ENCODE results near the gene SPTAN1. TPM values are rescaled to one million over a fixed set of nuclear protein-coding genes. Genes with fewer than 3 reads are reported as not detected.

The SPTAN1 gene
- total RNA-seq, 1 experiment from 2014 or later, result 111 TPM

- Histone ChIP-seq H3K9me2 (ENCODE audit: insufficient read depth) (no peaks in the 10 kb centered on the region), H3K4me1 (ENCODE audit: control insufficient read depth in 1 of 2, insufficient read depth in 2 of 2, low read length in 2 of 2) (peaks cover 4 to 17% of the 10 kb centered on the region in 2 experiments), H3K79me2 (ENCODE audit: insufficient read depth, low read length) (no peaks in the 10 kb centered on the region), H3K4me2 (ENCODE audit: low read length) (peak overlapping the region; percentile 15), H3K4me3 (replicated peaks in 1 of 2; ENCODE audit: low read depth in 1 of 2, low read length in 2 of 2) (no peak overlapping the region), H3K9me3 (ENCODE audit: control insufficient read depth in 1 of 2, insufficient read depth in 1 of 2, low read depth in 1 of 2, low read length in 2 of 2) (no peaks in the 10 kb centered on the region), H3K27me3 (ENCODE audit: insufficient read depth, low read length) (no peaks in the 10 kb centered on the region), H3K36me3 (ENCODE audit: control insufficient read depth in 1 of 2, insufficient read depth in 2 of 2, low read length in 2 of 2) (peaks cover 14 to 22% of the 10 kb centered on the region in 2 experiments), H3K27ac (ENCODE audit: low read depth, low read length) (no peak overlapping the region), H3K9ac (ENCODE audit: low read length) (no peak overlapping the region), H2AFZ (ENCODE audit: low read depth, low read length, poor library complexity, severe bottlenecking) (no peak overlapping the region), H4K20me1 (ENCODE audit: insufficient read depth) (no peaks in the 10 kb centered on the region)
- RAD21 ChIA-PET (ENCODE audit: low non-redundant PET in 1 of 2, low total read pairs in 2 of 2, uncharacterized antibody in 2 of 2, unreplicated experiment in 2 of 2), result no interaction called here
- CTCF ChIA-PET, result no interaction called here
- ATAC-seq, result peak; percentile 70
- POLR2A ChIA-PET, result interaction anchor here (1.3 kb wide), 1 partner anchor 26 kb away, joined by 3 read pairs; no protein-coding TSS in a partner anchor
- TF ChIP-seq SRF (IDR thresholded peaks at IDR 0.05; ENCODE audit: low read depth), result peak; percentile 85
- no peak for TF ChIP-seq ZBTB33 (IDR thresholded peaks at IDR 0.05; ENCODE audit: extremely low read depth, insufficient replicate concordance, low read length)
- peak; percentile 36; the same call in 1 of the 2 replicates for TF ChIP-seq FOSL1 (IDR thresholded peaks at IDR 0.05; ENCODE audit: low read depth)
- TF ChIP-seq ZNF274 (IDR thresholded peaks at IDR 0.05; ENCODE audit: low read depth, low read length), result no peak
- 0 out of 2 replicates have a peak, but pooled peaks have one; percentile 18 for TF ChIP-seq JUND (IDR thresholded peaks at IDR 0.05)
- peak; percentile 56 for TF ChIP-seq TCF7L2 (IDR thresholded peaks at IDR 0.05; ENCODE audit: borderline replicate concordance, extremely low read depth, insufficient read depth, insufficient read length)
- TF ChIP-seq CBX3 (IDR thresholded peaks at IDR 0.05; ENCODE audit: low read depth), result no peak
- intact Hi-C loops (cut with micrococcal nuclease), result no loop called here
- no TSS peak for BruUV-seq (replicated peaks)
- DNase-seq (ENCODE audit: low read depth, low spot score), result no peak
Observed at GRCh38 chr9:128528445-128529160, 23.8 kb upstream of the SPTAN1 start.
